Stimulated activated CD4-positive, alpha-beta T cell treated with anti-CD3 and anti-CD28 coated beads, Interleukin-12 subunit alpha, Interleukin-12 subunit beta, amount 100 ng/mL, for 48 hours (primary cell): ENCODE measurements around the gene RNASE12.
"Not testable (repeated sequence)": the region's sequence is repeated elsewhere in the genome, so short reads cannot be mapped to it uniquely, and the experiment has no call there.

Experiments used
- DNase-seq, 3 donors: peaks; one replicate each; pipeline ENCODE4 v3.0.0-alpha.2; 2020; ENCODE audit warnings: low read depth in 2 of 3, low spot score in 1 of 3

The RNASE12 gene

DNA sequence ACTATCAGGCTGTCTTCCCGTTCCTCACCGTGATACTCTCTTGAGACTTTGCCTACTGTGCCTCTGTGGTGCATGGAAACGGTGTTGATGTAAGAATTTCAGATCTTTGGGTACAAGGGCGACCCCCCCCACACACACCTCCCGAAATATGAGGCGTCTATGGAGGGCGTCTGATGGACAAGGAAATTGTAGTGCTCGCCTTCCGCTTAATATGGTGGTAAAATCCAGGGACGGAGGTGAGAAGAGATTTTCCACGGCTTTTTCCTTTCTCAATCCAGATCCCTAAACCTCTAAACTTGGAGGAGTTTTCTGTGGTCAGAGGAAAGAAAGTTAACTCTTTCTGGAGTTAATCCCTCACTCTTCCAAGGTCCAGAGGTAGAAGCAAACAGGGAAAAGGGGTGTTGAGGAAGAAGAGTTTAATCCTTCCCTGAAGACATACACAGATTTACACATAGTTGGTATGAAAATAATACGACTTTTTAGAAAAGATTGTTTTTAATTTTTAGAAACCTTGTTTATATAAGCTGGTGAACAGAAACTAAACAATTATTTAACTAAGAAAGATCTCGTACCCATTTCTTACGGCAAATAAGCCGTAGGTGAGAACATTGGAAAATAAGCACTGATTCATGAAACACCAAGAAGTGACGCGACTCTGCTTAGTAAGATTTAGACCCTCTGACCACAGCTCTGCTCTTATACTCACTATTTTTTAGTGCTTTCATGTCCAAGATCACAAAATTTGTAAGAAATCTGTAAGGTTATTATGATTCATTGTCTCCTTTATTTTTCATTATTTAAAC lies 23.1 kb upstream of the RNASE12 start:
- no peak for DNase-seq

DNA sequence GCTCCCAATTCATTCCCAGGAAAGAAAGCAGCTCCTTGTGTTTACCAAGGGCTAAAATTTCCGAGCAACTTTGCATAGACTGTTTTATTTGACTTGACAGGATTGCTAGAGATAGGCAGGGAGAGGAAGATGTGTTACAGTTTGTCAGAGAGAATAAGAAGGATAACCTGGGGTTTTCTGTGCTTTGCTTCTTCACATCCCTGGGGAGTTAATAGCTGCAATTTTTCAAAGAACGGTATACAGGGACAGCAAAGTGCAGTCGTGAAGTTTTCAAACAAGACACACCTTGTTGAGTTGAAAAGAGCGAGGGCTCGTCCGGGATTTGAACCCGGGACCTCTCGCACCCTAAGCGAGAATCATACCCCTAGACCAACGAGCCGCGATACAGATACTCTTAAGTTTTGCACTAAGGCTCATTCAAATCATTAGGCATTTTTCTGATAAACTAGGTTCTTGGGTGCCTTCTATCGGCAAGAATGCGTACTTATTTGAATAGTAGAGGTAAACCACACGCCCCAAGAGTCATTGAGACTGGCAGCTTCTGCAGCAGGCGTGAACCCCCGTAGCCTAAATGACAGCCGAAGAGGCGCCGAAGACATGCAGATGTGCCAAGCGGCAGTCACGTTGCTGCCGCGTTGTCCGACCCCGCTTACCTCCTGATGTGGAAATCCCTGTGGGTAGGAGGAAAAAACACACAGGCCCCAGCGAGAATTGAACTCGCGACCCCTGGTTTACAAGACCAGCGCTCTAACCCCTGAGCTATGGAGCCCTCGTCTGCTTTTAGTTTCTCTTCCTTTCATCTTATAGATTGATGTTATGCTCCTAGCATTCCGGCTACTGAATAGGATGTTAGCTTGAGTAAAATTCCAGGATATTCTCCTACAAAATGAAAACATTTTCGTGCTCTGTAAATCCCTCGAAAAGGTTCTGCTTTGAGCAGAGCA lies 22.2 kb upstream of the RNASE12 start:
- DNase-seq, result peak; percentile 79 to 91 (median 88)

DNA sequence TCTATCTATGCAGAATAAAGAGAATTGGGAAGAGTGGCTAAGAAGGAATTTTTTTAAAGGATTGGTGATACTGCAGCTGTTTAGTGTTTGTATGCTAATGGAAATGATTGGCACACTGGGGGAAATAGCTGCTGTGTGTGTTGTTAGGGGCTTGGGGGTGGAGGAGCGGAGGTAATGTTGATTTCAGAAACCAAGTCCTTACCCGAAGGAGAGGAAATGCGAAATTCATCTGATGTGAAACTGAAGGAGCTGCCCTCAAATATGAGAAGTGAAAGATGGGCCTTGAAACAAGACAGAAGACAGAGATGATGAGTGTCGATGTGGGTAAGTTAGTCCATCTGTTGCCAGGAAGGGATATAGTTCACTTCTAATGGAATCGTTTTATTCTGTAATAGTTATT lies 21.2 kb upstream of the RNASE12 start:
- DNase-seq, result no peak

DNA sequence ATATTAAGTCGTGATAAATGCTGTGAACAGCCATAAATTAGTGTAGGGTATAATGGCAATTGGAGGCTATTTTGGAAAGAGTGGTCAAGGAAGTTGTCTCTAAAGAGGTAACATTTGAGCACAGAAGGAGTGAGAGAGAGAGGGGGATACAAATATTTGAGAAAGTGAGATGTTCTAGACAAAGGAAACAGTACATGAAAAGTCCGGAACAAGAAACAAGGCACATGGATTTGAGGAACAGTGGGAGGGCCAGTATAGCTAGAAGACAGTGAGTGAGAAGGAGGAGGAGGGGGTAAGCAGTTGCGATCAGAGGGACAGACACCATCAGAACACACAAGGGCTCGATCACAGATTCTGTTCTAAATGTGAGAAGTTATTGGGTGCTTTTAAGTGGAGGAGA lies 20.1 kb upstream of the RNASE12 start:
- no peak for DNase-seq

DNA sequence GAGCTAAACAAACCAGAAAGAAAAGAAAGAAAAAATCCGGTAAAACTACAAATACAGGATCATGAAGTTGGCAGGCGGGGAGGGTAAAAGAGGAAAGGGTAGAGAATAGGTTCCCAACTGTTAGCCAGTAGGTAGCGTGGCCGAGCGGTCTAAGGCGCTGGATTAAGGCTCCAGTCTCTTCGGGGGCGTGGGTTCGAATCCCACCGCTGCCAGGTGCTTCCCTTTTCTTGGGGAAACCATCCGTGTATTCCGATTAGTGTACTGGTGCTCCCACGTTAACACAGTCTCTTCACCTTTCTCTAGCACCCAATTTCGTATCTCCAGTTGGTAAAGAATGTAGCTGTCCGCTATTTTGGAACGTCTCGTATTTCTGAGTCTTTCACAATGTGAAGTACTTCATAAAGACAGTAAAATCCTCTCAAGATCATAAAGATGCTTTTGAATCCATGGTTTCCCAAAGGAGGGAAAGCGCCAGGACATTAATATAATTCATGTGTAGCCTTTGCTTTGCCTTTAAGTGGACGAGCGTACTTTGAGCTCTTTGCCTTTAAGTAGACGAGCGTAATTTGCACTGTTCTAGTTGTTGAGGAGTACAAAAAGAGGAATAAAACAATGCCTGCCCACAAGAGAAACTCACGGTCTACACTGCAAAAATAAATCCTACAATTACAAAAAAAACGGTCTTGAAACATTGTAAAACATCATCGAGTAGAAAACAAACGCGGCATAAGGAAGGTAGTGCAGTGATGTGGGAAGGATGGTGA lies 19.0 kb upstream of the RNASE12 start:
- DNase-seq, result peak; percentile 77 to 84 (median 79)

DNA sequence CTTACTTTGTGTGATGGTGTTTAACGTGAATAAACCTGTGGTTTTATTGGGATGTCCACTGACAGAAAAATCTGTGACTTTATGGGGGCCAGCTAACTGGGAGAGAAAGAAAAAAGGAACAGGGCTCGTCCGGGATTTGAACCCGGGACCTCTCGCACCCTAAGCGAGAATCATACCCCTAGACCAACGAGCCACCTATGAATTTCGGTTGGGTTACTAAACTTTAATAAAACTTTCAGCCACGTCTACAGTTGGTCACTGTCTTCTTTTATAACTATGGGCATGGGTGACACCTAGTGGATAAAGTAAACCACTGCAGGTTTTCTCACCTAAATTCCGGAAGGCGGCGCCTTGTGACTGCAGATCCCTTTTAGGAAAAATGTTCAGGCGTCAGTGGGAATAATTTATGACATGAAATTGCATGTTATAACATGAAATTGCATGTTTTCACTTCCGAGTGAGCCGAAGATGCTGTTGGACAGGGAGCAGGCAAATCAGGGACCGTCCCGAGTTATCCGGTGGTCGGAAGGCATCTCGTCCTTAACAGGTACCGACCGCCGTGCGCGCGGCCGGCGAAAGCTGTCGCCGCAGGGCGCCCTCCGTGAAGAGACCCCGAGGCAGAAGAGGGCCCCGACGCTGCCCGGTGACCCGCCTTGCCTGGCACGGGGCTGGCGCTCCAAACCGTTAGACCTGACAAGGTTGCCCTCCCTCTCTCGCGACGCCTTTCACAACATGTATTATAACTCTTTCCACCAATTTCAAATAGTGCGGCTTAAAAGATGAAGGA lies 18.2 kb upstream of the RNASE12 start:
- DNase-seq, result peak; percentile 43 to 83 (median 44)

DNA sequence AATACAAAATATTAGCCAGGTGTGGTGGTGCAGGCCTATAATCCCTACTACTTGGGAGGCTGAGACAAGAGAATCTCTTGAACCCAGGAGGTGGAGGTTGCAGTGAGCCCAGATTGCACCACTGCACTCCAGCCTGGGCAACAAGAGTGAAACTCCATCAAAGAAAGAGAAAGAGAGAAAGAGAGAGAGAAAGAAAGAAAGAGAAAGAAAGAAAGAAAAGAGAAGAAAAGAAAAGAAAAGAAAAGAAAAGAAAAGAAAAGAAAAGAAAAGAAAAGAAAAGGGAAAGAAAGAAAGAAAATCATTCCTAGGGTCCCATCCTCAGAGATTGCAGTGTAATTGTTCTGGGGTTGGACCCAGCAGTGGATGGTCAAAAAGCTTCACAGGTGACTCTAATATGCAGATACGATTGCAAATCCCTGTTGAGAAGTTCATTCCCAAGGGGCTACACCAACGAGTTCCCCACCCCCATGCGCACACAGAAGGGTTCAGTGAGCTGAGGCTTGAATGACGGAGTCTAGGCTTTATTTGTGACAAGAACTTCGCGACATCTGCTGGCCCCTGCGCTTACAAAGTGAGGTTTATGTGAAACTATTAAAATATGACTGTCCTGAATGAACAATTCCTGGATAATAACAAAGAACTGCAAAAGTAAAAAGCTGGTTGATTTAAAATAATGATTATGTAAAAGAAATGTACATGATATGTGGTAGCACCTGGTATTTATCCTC lies 17.4 kb upstream of the RNASE12 start:
- no peak for DNase-seq

DNA sequence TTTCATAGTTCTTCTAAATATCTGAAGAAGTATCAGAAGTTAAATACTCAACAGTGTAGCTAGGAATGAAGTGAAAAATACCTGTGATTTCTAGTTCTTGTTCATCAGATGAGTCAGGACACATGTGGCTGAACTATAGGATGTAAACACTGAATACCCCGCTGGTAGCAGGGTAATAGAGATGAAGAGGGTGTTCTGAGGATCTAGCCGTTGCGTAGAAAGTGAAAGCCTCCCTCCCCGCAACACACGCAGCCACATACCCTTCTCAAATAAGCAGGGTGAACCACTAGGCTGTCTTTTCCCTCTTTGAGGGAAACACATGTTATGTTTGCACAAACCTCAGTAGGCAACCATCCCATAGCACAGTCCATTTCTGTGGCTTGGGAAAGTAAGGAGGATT lies 16.4 kb upstream of the RNASE12 start:
- no peak for DNase-seq

DNA sequence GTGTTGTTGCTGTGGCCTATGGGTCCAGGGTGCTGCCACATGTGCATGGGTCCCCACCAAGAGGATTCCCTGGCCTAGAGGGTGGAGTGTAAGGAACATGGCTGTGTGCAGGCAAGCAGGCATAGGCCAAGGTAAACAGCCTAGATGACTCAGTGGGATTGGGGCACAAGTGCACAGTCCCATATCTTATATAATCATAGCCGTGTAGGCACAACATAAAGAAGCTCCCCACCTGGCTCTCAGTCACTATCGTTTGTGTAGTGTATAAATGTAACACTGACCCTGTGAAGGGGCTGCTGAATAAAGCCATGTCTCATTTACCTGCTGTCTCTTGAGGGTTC lies 15.7 kb upstream of the RNASE12 start:
- no peak for DNase-seq

DNA sequence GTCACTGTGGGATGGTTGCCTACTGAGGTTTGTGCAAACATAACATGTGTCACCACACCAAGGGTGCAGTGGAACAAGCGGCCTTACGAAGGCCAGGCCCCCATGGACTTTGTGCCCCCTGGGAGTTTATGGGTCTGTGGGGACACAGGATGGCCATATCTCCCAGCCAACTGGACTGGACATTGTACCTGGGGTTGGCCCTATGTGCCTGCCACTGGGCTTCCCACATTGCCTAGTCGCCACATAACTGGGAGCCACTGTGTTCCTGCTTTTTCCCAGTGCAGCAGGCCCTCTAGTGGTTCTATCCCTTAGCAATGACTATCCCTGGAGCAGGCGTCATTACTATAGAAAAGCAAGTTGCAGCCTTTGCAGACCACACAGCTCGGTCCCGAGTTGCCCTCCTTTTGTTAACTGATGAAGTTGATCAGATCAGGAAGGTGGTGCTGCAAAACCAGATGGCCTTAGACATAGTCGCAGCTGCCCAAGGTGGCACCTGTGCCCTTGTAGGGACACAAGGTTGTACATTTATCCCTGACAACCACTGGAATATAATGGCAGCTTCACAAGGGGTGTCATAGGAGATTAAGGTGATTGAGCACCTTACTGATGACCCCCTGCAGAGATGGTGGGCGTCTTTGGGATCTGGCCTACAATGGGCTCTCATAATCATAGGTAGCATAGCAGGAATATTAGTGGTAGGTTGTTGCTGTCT lies 15.2 kb upstream of the RNASE12 start:
- DNase-seq, result no peak

DNA sequence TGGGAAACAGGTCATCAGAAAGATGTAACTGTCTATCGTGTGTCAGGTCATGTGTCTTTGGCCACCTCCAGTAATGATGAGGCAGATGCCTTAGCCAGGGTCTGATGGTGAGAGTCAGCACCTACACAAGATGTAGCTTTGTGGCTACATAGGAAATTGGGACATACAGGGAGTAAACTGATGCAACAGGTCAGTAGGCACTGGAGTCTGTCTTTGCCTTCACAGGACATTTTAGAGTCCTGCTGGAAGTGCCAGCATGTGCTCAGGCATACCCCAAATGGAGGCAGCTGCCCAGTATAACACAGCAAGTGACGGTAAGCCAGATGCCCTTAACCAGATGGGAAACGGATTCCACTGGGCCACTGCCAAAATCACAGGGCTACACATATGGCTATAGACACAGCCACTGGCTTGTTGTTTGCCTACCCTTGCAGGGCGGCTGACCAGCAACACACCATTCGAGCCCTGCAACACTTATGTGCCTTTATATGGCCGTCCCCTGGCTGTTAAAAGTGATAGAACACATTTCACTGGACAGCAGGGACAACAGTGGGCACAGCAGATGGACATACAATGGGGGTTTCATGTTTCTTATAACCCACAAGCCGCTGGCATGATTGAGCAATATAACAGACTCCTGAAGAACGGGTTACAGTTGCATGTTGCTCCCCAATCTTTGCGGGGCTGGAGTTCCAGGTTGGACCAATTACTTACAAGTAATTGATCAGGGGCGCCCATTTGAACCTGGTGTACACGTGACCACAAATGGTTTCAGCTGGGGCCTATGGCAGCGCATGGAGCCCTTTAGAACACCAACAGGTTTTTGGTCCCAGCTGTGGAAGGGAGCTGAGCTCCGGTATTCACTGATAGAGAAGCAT lies 12.9 kb upstream of the RNASE12 start:
- no peak for DNase-seq

DNA sequence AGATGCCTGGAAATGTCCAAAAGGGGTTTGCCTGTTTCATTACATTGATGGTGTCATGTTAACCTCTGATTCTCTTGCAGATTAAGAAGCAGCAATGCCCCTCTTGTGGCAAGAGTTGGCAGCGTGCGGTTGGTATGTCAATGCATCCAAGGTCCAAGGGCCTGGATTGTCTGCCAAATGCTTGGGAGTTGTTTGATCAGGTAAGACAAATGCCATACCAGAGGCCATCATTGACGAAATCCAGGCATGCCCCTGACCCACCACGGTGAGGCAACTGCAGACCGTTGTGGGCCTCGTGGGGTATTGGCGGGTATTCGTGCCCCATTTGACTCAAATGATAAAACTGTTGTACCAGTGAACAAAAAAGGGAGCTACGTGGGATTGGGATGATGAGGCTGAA lies 11.4 kb upstream of the RNASE12 start:
- no peak for DNase-seq

DNA sequence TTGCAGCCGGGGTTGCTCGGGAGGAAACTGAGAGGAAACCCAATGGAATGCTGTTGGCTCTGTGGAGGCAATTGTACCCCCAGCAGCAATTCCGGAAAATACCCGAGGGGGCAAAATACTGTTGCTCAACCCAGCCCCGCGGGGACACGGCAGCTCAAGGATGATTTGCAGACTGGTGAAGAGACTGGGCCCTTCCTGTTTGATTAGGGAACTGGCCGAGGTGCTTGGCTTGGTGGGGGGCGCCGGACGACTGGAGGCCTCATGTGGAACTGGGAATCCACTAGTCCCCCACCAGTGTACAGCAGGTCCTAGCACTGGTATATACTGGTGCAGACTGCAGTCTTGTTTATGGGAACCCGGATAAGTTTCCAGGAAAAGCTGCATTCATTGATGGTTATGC lies 10.3 kb upstream of the RNASE12 start:
- DNase-seq, result no peak

DNA sequence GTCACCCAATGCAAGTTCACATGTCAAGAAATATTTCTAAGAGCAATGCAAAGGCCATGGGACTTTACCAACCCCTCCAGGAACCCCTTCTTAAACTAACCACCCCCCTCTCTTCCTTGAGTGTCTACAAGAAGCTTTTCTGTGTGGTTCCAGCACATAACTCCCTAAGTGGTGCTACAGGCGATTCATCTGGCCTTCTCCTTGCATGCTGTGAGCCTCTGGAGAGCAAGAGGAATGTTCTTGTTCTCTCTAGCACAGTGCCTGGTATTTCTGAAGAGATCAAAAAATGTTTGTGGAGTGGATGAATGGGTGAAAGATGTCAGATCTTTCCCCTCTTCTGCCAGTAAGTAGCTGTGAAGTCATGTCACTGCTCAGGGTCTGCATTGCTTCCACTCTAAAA lies 5.9 kb upstream of the RNASE12 start:
- no peak for DNase-seq

DNA sequence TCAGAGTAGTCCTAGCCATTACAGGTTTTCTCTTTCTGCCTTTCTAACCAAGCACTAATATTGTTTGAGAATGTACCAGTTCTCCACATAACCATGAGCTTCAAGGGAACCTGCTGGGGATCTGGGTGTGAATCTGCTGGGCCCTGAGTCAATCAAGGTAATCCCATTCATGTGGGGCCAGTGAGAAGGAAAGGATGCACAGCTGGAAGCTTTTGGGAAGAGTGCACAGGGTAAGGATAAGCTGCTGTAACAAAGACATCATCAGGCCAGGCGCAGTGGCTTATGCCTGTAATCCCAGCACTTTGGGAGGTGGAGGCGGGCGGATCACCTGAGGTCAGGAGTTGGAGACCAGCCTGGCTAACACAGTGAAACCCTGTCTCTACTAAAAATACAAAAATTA lies 4.5 kb upstream of the RNASE12 start:
- DNase-seq, result not testable (repeated sequence)

DNA sequence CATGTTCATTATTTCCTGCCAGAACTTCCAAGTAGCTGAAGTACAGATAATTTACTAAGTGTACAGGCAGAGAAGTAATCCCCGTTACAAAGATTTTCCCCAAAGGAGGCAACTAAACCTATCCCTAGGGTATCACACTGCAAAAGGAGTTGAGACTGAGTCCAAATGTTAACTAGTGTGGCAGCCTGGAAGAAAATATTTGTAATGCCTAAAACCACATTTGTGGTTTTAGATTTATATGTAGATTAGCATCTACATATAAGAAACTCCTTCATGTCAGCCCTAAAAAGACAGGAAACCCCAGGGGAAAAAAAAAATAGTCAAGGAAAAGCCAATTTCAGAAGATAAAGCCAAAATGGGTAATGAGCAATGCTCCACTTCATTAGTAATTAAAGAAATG lies 1.4 kb upstream of the RNASE12 start:
- no peak for DNase-seq

DNA sequence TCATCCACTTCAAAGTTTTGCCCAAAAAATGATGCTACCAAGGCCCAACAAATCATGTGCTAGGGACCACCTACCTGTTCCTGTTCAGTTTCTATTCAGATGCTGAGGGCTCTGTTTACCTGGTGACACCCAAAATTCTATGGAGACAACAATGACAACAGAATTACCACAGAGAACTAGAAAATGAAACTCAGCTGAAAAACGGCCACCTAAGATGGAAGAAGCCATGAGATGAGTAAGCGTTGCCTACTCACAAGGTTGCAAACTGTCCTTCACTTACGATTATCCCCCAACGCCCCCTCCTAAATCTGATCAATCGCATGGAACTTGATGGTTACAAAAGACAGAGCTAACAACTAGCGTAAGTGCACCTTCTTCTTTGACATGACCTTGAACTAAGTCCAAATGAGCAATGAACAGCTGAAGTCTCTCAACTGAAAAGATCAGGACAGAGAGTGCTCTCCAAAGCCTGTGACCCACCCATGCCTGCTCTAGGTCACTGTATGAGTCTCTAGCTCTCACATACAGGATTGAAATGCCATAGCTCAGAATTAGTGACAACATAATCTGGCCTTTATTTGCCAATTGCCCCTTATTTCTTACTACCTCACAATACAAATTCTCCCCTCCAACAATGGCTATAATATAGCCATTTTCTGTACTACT lies 3.6 kb downstream of the RNASE12 start, which contains the start of gene RNASE11:
Gene RNASE11 (minus strand): TSS at position 513 of the 666 bp plus-strand sequence.
- no peak for DNase-seq

DNA sequence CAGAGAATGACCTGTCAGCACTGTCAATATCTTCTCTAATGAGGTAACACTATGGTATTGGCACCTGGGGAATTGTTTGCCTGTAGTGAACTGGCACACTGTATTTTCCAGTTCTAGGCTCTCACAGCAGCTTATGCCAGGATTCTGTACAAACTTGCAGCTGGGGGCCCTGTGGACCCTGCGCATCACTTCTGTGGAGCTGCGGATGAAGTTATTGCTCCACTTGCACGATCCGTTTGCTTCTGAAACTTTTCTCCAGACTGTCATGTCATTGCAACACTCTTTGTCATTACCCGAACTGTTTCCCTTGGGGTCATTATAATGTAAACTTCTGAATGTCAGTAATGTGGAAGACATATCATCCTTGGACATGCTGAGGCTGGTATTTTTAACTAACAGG lies 7.3 kb downstream of the RNASE12 start:
- no peak for DNase-seq
